ENCODE measurements around the gene STK38.
"Not testable (repeated sequence)": the region's sequence is repeated elsewhere in the genome, so short reads cannot be mapped to it uniquely, and the experiment has no call there.

Gene STK38

DNA sequence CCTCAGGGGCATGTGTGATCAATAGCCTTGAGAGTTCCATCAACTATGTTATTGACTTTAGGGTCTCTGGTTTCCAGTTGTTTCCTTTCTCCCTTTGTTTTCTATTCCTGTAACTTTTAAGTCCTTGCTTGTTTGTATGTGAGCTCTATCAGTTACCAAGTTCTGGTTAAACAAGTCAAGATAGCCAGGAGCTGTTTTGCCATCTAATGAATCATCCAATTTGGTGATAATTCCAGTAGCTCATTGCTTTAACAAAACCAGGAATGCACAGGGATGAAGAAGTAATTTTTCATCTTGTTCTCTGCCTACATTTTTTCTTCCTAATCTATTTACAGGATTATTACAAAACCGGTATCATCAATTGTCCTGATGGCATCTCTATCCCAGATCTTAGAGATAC, 68.0 kb downstream of the STK38 start:
- DNase-seq, result no peak

DNA sequence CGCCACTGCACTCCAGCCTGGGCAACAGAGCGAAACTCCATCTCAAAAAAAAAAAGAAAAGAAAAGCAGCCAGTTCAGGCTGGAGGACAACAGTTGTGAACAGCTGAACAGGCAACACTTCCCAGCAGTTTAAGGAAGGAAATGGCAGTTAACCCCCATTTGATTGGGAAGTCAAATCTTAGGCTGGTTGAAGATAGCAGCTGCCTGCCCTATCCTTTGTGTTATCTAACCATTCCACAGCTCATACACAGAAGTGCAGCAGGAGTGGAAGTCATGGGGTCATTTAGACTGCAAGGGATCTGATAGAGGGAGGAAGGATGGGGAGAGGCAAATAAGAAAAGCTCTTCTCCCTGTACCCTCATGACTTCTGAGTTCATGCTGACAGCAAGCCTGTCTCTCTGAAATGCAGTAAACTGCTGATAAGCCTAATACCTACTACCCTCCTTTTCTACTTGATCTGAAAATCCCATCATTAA, 69.2 kb downstream of the STK38 start:
- no peak for DNase-seq

GRCh38 chr6:36469946-36470345, 77.3 kb downstream of the STK38 start:
- no peak for DNase-seq

DNA sequence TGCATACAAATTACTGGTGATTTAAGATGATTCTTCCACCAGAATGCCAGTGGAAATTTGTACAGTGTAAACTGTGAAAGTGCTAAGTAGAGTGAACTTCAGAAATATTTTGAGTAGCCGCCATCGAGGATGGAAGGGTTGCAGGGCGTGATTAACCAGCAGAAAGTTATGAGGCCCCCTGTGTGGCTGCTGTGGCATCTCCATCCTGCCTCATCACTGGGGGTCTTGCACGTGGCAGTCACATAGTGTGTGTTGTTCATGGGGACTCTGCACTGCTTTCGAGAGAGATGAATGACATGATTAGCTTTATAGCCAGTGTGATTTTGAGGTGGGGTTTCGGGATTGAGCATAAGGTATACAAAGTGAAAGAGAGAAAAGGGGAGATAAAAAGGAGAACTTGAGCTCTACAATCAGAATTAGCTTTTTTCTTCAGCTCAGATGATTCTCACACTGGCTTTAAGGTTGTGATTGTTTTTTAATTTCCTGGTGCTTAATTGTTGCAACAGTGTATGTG, 78.1 kb downstream of the STK38 start:
- no peak for DNase-seq

GRCh38 chr6:36467625-36468024, 79.7 kb downstream of the STK38 start:
- no peak for DNase-seq

DNA sequence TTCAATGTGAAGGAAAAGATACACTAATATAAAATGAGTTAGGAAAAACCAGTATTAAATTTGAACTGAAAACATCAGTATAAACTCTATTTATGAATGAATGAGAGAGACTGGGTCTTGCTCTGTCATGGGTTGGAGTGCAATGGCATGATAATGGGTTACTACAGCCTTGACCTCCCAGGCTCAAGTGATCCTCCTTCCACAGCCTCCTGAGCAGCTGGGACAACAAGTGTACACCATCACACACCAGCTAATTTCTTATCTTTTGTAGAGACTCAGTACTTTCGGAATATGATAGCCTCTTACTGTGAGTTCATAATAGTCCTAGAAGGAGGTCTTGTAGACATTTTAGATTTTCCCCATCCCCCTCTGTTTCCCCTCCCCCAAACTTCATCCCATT, 83.0 kb downstream of the STK38 start:
- DNase-seq, result no peak

- DNase-seq, result no peak
Measured at GRCh38 chr6:36463676-36464075, 83.6 kb downstream of the STK38 start.

GRCh38 chr6:36461646-36462045, 85.6 kb downstream of the STK38 start:
- no peak for DNase-seq

DNA sequence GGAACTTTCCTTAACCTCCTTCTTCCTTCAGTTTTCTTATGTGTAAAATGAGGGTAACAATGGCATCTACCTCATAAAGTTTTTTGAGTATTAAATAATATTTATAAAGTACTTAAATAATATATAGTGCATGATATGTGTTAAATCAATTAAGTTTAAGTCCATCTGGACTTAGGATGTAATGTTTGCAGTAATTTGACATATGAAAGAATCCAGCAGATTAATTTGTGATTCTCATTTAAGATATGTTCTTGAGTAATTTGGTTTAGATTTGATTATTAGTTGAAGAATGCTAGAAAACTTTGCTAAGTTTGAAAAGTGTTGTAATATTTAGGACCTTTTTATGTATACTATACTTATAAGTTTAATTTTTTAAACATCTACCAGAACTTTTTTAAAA, 86.4 kb downstream of the STK38 start:
- no peak for DNase-seq

DNA sequence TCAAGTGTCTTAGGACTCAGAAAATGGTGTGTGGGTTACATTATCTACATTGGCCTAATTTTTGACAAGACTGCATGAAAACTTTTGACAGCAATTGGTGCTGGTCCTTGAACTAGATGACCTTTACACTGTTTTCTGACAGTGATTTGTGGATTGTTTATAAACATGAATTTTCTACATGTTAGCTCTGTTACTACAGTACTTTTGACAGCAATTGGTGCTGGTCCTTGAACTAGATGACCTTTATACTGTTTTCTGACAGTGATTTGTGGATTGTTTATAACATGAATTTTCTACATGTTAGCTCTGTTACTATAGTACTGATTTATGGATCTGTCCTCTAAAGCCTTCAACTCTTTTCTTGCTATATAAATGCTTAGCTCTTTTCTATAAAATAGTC, 87.8 kb downstream of the STK38 start:
- no peak for DNase-seq

GRCh38 chr6:36455486-36456027, 91.7 kb downstream of the STK38 start:
- no peak for DNase-seq

DNA sequence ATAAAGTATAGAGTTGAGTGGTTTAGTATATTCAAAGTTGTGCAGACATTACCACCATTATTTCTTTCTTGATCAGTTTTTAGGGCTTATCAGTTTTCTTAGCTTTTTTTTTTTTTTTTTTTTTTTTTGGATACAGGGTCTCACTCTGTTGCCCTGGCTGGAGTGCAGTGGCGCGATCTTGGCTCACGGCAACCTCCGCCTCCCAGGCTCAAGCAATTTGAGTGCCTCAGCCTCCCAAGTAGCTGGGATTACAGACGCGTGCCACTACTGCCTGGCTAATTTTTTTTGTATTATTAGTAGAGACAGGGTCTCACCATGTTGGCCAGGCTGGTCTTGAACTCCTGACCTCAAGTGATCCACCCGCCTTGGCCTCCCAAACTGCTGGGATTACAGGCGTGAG, 94.4 kb downstream of the STK38 start:
- not testable (repeated sequence) for DNase-seq

DNA sequence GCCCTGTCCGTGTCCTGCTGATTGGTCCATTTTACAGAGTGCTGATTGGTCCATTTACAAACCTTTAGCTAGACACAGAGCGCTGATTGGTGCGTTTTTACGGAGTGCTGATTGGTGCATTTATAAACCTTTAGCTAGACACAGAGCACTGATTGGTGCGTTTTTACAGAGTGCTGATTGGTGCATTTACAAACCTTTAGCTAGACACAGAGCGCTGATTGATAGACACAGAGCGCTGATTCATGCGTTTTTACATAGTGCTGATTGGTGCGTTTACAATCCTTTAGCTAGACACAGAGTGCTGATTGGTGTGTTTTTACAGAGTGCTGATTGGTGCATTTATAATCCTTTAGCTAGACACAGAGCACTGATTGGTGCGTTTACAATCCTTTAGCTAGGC, 98.1 kb downstream of the STK38 start:
- not testable (repeated sequence) for DNase-seq

DNA sequence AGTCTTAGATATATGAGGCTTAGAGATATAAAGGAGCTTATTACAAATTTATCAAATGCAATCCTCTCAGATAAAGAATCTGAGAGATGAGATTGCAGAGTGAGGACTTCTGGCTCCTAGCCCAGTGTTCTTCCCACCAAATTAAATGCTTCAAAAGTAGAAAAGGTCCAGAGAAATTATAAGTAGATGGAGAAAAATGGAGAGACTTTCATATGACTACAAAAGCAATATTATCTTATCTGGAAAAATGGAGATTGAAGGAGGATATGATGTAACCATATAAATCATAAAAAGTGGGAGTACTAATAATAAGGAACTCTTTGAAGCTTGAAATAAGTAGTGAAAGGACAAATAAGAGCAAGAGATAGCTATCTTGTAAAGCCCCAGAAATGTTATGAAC, 101.7 kb downstream of the STK38 start:
- DNase-seq, result no peak

GRCh38 chr6:36444470-36444869, 102.8 kb downstream of the STK38 start:
- DNase-seq, result no peak
